ENCODE results near the gene MAFG. TPM values are rescaled to one million over a fixed set of nuclear protein-coding genes. Genes with fewer than 3 reads are reported as not detected.
A peak's percentile ranks its signal among the peaks of the same experiment; 100 is the strongest.

MAFG gene
- total and polyA plus RNA-seq, 2 of the 13 experiments (the other 11 are each of a cell fraction or from before 2014, with no cell fraction given): 14.5 to 20.0 TPM

DNA sequence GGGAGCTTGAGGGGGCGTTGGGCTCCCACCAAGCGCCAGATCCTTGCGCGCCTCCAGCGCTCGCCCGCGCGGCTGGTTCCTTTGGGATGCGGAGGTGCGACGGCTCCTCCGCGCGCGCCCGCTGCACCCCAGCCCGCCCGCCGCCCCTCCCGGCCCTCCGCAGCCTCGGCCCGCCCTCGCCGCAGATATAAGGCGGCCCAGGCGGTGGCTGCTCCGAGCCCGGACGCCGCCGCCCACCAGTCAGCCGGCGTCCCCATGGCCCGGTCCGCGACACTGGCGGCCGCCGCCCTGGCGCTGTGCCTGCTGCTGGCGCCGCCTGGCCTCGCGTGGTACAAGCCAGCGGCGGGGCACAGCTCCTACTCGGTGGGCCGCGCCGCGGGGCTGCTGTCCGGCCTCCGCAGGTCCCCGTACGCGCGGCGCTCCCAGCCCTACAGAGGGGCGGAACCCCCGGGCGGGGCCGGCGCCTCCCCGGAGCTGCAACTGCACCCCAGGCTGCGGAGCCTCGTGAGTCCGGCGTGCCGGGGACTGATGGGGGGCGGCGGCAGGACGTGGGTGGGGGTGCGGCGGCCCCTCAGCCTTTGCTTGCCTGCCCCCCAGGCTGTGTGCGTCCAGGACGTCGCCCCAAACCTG is 25.4 kb downstream of the MAFG start, which contains the start of gene NPB (continued):
- no peak for TF ChIP-seq HMGXB3 (CRISPR knock-in tag; IDR thresholded peaks at IDR 0.05; ENCODE audit: borderline replicate concordance)
- no peak for TF ChIP-seq PRMT3 (CRISPR knock-in tag; IDR thresholded peaks at IDR 0.05; ENCODE audit: borderline replicate concordance, low read depth)
- TF ChIP-seq ZBTB37 (CRISPR knock-in tag; IDR thresholded peaks at IDR 0.05): no peak
- no peak; the same call in 1 of the 2 replicates for TF ChIP-seq KDM5B (CRISPR knock-in tag; IDR thresholded peaks at IDR 0.05; ENCODE audit: borderline replicate concordance)
- TF ChIP-seq, protein P1, sequence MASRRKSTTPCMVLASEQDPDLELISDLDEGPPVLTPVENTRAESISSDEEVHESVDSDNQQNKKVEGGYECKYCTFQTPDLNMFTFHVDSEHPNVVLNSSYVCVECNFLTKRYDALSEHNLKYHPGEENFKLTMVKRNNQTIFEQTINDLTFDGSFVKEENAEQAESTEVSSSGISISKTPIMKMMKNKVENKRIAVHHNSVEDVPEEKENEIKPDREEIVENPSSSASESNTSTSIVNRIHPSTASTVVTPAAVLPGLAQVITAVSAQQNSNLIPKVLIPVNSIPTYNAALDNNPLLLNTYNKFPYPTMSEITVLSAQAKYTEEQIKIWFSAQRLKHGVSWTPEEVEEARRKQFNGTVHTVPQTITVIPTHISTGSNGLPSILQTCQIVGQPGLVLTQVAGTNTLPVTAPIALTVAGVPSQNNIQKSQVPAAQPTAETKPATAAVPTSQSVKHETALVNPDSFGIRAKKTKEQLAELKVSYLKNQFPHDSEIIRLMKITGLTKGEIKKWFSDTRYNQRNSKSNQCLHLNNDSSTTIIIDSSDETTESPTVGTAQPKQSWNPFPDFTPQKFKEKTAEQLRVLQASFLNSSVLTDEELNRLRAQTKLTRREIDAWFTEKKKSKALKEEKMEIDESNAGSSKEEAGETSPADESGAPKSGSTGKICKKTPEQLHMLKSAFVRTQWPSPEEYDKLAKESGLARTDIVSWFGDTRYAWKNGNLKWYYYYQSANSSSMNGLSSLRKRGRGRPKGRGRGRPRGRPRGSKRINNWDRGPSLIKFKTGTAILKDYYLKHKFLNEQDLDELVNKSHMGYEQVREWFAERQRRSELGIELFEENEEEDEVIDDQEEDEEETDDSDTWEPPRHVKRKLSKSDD (CRISPR knock-in tag; IDR thresholded peaks at IDR 0.05; ENCODE audit: low read depth): peak; percentile 34
- TF ChIP-seq ZNF160 (CRISPR knock-in tag; IDR thresholded peaks at IDR 0.05): no peak; the same call in 1 of the 2 replicates
- TF ChIP-seq ETV6 (CRISPR knock-in tag; conservative IDR thresholded peaks at IDR 0.05): no peak
- no peak for TF ChIP-seq SOX13 (IDR thresholded peaks at IDR 0.05)
- TF ChIP-seq SOX13 (CRISPR knock-in tag; conservative IDR thresholded peaks at IDR 0.05 in 1 of 2, IDR thresholded peaks at IDR 0.05 in 1 of 2): no peak
- TF ChIP-seq TAF15 (IDR thresholded peaks at IDR 0.05; ENCODE audit: low read depth, low read length, poor library complexity, severe bottlenecking): peak; percentile 28
- TF ChIP-seq, protein P2, sequence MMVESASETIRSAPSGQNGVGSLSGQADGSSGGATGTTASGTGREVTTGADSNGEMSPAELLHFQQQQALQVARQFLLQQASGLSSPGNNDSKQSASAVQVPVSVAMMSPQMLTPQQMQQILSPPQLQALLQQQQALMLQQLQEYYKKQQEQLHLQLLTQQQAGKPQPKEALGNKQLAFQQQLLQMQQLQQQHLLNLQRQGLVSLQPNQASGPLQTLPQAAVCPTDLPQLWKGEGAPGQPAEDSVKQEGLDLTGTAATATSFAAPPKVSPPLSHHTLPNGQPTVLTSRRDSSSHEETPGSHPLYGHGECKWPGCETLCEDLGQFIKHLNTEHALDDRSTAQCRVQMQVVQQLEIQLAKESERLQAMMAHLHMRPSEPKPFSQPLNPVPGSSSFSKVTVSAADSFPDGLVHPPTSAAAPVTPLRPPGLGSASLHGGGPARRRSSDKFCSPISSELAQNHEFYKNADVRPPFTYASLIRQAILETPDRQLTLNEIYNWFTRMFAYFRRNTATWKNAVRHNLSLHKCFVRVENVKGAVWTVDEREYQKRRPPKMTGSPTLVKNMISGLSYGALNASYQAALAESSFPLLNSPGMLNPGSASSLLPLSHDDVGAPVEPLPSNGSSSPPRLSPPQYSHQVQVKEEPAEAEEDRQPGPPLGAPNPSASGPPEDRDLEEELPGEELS (CRISPR knock-in tag; IDR thresholded peaks at IDR 0.05): no peak
- TF ChIP-seq ZNF451 (CRISPR knock-in tag; IDR thresholded peaks at IDR 0.05): peak; percentile 68; the same call in 1 of the 2 replicates
- no peak for TF ChIP-seq ZNF24 (IDR thresholded peaks at IDR 0.05)
- TF ChIP-seq KMT2B (CRISPR knock-in tag; IDR thresholded peaks at IDR 0.05): no peak
- TF ChIP-seq PHF20 (CRISPR knock-in tag; IDR thresholded peaks at IDR 0.05): no peak
- TF ChIP-seq ZNF879 (CRISPR knock-in tag; IDR thresholded peaks at IDR 0.05): no peak; the same call in 1 of the 2 replicates
- TF ChIP-seq HDAC2 (CRISPR knock-in tag; IDR thresholded peaks at IDR 0.05): no peak
- no peak for TF ChIP-seq ZSCAN29 (CRISPR knock-in tag; conservative IDR thresholded peaks at IDR 0.05)
- TF ChIP-seq ZNF546 (CRISPR knock-in tag; conservative IDR thresholded peaks at IDR 0.05): peak; percentile 84
- TF ChIP-seq ZNF251 (CRISPR knock-in tag; IDR thresholded peaks at IDR 0.05): no peak

All from HepG2 (cell line).